ENCODE results near the gene KLHL29. TPM values are rescaled to one million over a fixed set of nuclear protein-coding genes. Genes with fewer than 3 reads are reported as not detected.

KLHL29 gene
- total RNA-seq, 1 experiment from 2014 or later = 2.4 TPM

DNA sequence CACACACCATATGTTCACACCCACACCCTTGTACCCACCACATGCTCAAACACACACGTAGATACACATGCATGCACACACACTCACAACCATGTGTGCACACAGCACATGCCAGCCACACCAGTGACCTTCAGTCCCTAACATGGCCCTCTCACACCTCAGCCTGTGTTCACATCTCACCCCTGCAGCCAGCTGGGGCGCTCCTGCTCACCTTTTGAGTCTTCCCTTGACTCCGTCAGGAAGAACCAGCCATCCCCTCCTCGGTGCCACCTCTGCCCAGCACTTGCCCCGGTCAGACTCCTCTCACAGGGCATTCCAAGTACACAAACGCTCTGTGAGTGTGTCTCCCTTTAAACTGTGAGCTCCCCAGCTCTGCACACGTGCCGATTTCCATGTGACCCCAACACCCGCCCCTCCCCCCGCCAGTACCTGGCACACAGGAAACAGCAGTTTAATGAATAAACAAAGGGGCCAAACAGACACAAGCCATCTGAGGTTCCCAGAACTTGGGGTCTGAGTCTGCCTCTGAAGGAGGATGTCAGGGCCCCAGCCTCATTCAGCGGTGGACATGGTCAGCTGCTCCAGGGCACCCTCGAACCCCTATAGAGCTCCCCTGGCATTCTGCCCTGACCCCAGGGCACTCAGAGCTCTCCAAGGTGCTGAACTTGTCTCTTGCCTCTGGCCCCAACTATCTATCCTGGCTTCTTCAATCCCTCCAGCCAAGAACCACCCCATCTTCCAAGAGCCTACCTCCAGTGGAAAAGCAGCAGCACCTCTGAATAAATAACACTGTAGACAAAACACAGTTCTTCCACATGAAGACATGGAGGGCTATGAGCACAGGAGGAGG, 289.1 kb downstream of the KLHL29 start:
- Mint-ChIP-seq H3K9me3 (peaks cover 0 to 3% of the 10 kb centered on the region in 2 experiments; a peak in 2 of 5 replicates), H3K36me3 (ENCODE audit: insufficient read depth in 1 of 3, low read depth in 3 of 3) (peaks cover 0 to 4% (median 2%) of the 10 kb centered on the region in 3 experiments; a peak in 3 of 7 replicates), H3K4me1 (peaks cover 10 to 13% of the 10 kb centered on the region in 2 experiments), H3K27ac (peak overlapping the region in 1 of 3 experiments; percentile 16; a peak in 1 of 7 replicates), H3K27me3 (ENCODE audit: low read depth) (peaks cover 2% of the 10 kb centered on the region; the same call in 1 of the 2 replicates), H3K4me3 (no peak overlapping the region)
- Histone ChIP-seq H2AFZ (ENCODE audit: low read length) (no peak overlapping the region), H3K9me3 (ENCODE audit: control insufficient read depth, low read depth, low read length) (no peaks in the 10 kb centered on the region), H3K27me3 (ENCODE audit: insufficient read depth, low read length) (no peaks in the 10 kb centered on the region), H3K56ac (ENCODE audit: insufficient read length, low read depth, low read length) (no peak overlapping the region), H3T11ph (ENCODE audit: low read length) (no peak overlapping the region), H3K79me2 (ENCODE audit: insufficient read depth, low read length) (no peaks in the 10 kb centered on the region), H4K91ac (ENCODE audit: insufficient read length, low read depth, low read length) (no peak overlapping the region), H2BK12ac (ENCODE audit: insufficient read length, low read depth, low read length) (no peak overlapping the region), H3K14ac (ENCODE audit: insufficient read depth, low read length) (no peak overlapping the region), H3K4me2 (ENCODE audit: insufficient read depth, insufficient read length, low read length) (no peak overlapping the region), H3K23ac (ENCODE audit: insufficient read length, low read depth, low read length) (no peak overlapping the region), H2BK120ac (ENCODE audit: low read depth, low read length, poor library complexity, severe bottlenecking) (no peak overlapping the region), H3K27ac (ENCODE audit: insufficient read length, low read depth, low read length) (no peak overlapping the region), H3K4ac (ENCODE audit: low read depth, low read length) (no peak overlapping the region), H3K79me1 (ENCODE audit: insufficient read depth, low read depth, low read length, poor library complexity, severe bottlenecking) (no peaks in the 10 kb centered on the region), H3K9ac (ENCODE audit: extremely low read depth, insufficient read length, low read length) (no peak overlapping the region), H4K5ac (ENCODE audit: insufficient read length, low read depth, low read length) (no peak overlapping the region), H2BK20ac (ENCODE audit: low read depth, low read length, poor library complexity, severe bottlenecking) (no peak overlapping the region), H4K8ac (replicated peaks; ENCODE audit: insufficient read length, low read depth, low read length) (peak overlapping the region; percentile 4), H4K20me1 (ENCODE audit: control insufficient read depth, insufficient read depth, insufficient read length) (no peaks in the 10 kb centered on the region), H2AK5ac (ENCODE audit: insufficient read length, low read length) (no peak overlapping the region), H3K4me1 (ENCODE audit: insufficient read depth, low read length) (no peaks in the 10 kb centered on the region), H2BK15ac (ENCODE audit: low read depth, low read length) (no peak overlapping the region), H3K18ac (ENCODE audit: insufficient read length, low read depth, low read length) (no peak overlapping the region), H3K23me2 (ENCODE audit: insufficient read length, low read depth, low read length, poor library complexity, severe bottlenecking) (no peaks in the 10 kb centered on the region), H2BK5ac (ENCODE audit: insufficient read length, low read length) (no peak overlapping the region)
- peak; percentile 48 for DNase-seq
- WGBS (ENCODE audit: extremely low coverage, insufficient read length, low lambda C conversion rate) = no CpG with 5 or more reads among the region's 12 CpGs
- peak; percentile 20; the same call in 1 of the 3 replicates for TF ChIP-seq CTCF (conservative IDR thresholded peaks at IDR 0.05)
